ENCODE measurements around the gene CFAP99. TPM values are rescaled to one million over a fixed set of nuclear protein-coding genes. Genes with fewer than 3 reads are reported as not detected.
A peak's percentile ranks its signal among the peaks of the same experiment; 100 is the strongest.

Gene CFAP99
- polyA plus RNA-seq, 1 experiment, result not detected

DNA sequence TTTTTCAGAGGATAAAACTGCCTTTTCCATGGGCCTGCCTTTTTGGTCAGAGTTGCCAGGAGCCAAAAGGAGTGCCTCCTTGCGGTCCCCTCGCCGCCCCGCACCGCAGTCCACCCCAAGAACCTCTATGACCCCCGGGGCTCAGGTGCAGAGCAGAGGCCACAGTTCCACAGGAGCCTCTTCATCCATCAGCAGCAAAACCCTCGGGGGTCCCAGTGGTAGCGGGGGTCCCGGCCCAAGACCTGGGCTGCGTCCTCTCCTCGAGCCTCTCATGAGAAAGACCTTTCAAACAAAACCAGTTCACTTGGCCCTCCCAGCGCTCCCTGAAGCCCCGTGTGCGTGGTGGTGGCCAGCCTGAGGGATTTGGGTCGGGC, 17.2 kb upstream of the CFAP99 start:
- H3K36me3 ChIP-seq (ENCODE audit: control insufficient read depth, insufficient read depth, low read length), result no peaks in the 10 kb centered on the region
- H3K4me3 ChIP-seq (ENCODE audit: low read depth, low read length), result no peak overlapping the region
- CTCF ChIA-PET, result interaction anchor here (1.2 kb wide), 1 partner anchor 8 kb away, joined by 4 read pairs; no protein-coding TSS in a partner anchor
- H3K27me3 ChIP-seq (ENCODE audit: control insufficient read depth, insufficient read depth, low read length), result no peaks in the 10 kb centered on the region; the same call in none of the 2 replicates
- TF ChIP-seq, protein P1, sequence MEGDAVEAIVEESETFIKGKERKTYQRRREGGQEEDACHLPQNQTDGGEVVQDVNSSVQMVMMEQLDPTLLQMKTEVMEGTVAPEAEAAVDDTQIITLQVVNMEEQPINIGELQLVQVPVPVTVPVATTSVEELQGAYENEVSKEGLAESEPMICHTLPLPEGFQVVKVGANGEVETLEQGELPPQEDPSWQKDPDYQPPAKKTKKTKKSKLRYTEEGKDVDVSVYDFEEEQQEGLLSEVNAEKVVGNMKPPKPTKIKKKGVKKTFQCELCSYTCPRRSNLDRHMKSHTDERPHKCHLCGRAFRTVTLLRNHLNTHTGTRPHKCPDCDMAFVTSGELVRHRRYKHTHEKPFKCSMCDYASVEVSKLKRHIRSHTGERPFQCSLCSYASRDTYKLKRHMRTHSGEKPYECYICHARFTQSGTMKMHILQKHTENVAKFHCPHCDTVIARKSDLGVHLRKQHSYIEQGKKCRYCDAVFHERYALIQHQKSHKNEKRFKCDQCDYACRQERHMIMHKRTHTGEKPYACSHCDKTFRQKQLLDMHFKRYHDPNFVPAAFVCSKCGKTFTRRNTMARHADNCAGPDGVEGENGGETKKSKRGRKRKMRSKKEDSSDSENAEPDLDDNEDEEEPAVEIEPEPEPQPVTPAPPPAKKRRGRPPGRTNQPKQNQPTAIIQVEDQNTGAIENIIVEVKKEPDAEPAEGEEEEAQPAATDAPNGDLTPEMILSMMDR (IDR thresholded peaks at IDR 0.05; ENCODE audit: insufficient read depth, low read depth, low read length), result no peak
- no peak for DNase-seq (ENCODE audit: low read depth)
- POLR2A ChIA-PET, result interaction anchor here (0.5 kb wide), 1 partner anchor 19 kb away, joined by 6 read pairs; no protein-coding TSS in a partner anchor

DNA sequence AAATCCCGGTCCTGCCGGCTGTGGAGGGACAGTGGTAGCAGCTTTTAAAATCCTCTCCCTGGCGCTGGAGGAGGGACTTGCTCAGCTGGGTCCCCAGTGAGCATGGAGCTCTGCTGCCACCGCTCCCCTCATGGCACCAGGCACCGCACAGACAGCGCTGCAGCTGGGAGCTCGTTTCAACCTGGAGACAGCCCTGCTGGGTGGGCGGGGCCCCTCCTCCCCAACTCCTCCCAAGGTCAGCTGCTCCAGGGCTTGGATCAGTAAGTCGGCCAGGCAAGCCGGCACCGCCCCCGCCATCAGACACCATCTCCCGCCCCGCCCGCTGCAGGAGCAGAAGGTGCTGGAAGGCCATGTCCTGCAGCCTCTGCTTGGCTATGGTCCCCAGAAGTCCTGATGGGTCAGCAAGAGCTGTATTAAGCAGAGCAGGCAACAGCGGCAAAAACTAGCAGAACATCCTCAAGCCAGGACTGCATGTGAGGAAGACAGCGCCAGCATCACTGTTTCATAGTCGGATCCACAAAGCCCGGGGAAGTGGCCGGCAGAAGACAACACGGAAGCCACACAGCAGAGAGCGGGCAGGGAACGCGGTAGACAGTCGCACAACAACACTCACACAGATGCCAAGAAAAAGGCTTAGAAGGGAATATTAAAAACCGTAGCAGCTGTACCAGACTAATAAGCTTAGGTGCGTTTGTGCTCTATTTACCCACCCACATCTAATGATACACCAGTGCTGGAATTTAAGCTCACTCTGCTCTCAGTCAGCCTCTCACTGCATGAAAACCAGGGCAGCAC, 16.5 kb upstream of the CFAP99 start:
- H3K4me3 ChIP-seq (ENCODE audit: low read depth, low read length), result peak overlapping the region; percentile 20
- POLR2A ChIA-PET, result interaction anchor here (0.5 to 0.7 kb wide), 2 partner anchors 19 to 140 kb away, joined by 3 to 6 read pairs; partner anchors contain the start of gene MXD4
- DNase-seq (ENCODE audit: low read depth), result no peak
- H3K27me3 ChIP-seq (ENCODE audit: control insufficient read depth, insufficient read depth, low read length), result no peaks in the 10 kb centered on the region; the same call in none of the 2 replicates
- TF ChIP-seq, protein P1 (IDR thresholded peaks at IDR 0.05; ENCODE audit: insufficient read depth, low read depth, low read length), result no peak
- H3K36me3 ChIP-seq (ENCODE audit: control insufficient read depth, insufficient read depth, low read length), result no peaks in the 10 kb centered on the region
- CTCF ChIA-PET, result interaction anchor here (0.8 to 1.2 kb wide), 2 partner anchors 8 to 11 kb away, joined by 4 to 5 read pairs; no protein-coding TSS in a partner anchor

DNA sequence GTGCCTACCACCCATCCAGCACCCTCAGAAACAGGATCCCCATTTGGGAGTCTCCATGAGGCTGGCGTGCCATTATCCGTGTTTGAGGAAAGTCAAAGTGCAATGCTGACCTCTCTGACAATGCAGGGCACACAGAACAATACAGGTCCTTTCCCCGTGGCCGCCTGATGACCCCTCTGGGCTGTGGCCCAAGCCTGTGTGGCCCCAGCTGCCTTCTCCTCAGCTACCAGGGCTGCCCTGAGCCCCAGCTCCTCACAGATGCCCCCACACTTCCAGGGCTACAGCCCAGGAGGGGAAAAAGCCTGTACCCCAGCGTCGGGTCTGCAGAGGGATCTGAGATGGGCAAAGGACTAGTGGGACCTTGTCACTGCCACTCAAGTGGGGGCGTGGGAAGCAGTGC, 15.8 kb upstream of the CFAP99 start:
- no peaks in the 10 kb centered on the region; the same call in none of the 2 replicates for H3K27me3 ChIP-seq (ENCODE audit: control insufficient read depth, insufficient read depth, low read length)
- POLR2A ChIA-PET, result interaction anchor here (0.7 kb wide), 1 partner anchor 141 kb away, joined by 3 read pairs; the partner anchor contains the start of gene MXD4
- no peaks in the 10 kb centered on the region for H3K36me3 ChIP-seq (ENCODE audit: control insufficient read depth, insufficient read depth, low read length)
- no peak overlapping the region for H3K4me3 ChIP-seq (ENCODE audit: low read depth, low read length)
- TF ChIP-seq, protein P1 (IDR thresholded peaks at IDR 0.05; ENCODE audit: insufficient read depth, low read depth, low read length), result no peak
- DNase-seq (ENCODE audit: low read depth), result no peak
- CTCF ChIA-PET, result interaction anchor here (0.8 to 1.2 kb wide), 2 partner anchors 9 to 10 kb away, joined by 4 to 5 read pairs; no protein-coding TSS in a partner anchor

DNA sequence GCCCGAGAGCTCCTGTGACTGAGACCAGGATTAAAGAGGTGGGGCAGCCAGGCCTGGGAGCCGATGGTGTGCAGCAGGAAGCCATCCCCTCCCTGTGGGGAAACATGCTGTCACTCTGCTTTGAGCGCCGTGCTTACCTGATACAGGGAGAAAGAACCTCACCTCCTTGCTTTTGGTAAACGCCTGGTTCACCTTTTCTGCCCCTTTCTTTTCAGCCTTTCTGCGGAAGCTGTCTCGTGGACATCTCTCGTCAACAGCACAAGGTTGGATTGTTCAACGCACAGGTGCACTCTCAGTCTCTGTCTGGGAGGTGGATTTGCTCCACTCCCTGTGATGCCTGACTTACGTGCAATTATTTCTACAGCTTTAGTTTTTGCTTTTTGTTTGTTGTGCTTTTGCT, 12.3 kb upstream of the CFAP99 start:
- ChIA-PET POLR2A (no interaction called here), CTCF (interaction anchor here (1.0 kb wide), 2 partner anchors 9 to 186 kb away, joined by 3 read pairs; no protein-coding TSS in a partner anchor)
- no peak for DNase-seq (ENCODE audit: low read depth)

DNA sequence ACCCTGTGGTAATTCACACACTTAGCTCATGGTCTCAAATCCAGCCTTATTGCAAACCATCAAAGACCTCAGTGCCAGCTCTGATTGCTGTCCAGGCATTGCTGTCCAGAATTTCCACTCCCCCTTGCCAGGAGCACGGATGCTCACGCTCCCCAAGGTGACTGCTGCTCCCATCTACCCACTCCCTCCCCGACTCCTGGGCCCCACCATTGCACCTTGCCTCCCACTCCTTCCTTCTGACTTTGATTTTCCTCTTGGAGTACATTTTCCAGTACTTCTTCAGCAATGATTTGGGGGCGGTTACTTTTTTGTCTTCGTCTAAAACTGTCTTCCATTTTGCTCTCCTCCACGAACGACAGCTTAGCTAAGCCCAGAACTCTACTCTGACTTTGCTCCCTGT, 11.8 kb upstream of the CFAP99 start:
- no peaks in the 10 kb centered on the region; the same call in none of the 2 replicates for H3K27me3 ChIP-seq (ENCODE audit: control insufficient read depth, insufficient read depth, low read length)
- TF ChIP-seq, protein P1 (IDR thresholded peaks at IDR 0.05; ENCODE audit: insufficient read depth, low read depth, low read length), result no peak
- H3K36me3 ChIP-seq (ENCODE audit: control insufficient read depth, insufficient read depth, low read length), result no peaks in the 10 kb centered on the region
- ChIA-PET CTCF (interaction anchor here (1.0 kb wide), 2 partner anchors 9 to 187 kb away, joined by 3 read pairs; no protein-coding TSS in a partner anchor), POLR2A (no interaction called here)
- no peak overlapping the region for H3K4me3 ChIP-seq (ENCODE audit: low read depth, low read length)
- no peak for DNase-seq (ENCODE audit: low read depth)

More for the DNA sequence above, 12.3 kb upstream of the CFAP99 start:
- Histone ChIP-seq H3K4me3 (ENCODE audit: low read depth, low read length) (no peak overlapping the region), H3K36me3 (ENCODE audit: control insufficient read depth, insufficient read depth, low read length) (no peaks in the 10 kb centered on the region), H3K27me3 (ENCODE audit: control insufficient read depth, insufficient read depth, low read length) (no peaks in the 10 kb centered on the region; the same call in none of the 2 replicates)
- TF ChIP-seq, protein P1 (IDR thresholded peaks at IDR 0.05; ENCODE audit: insufficient read depth, low read depth, low read length), result no peak
